Neural progenitor cell (in vitro differentiated cells): ENCODE measurements around the gene SKIL. TPM values are rescaled to one million over a fixed set of nuclear protein-coding genes. Genes with fewer than 3 reads are reported as not detected.

Experiments used
- DNase-seq: peaks from one replicate; pipeline ENCODE4 v3.0.0-alpha.2; 2016; ENCODE audit warnings: low spot score
- H2AFZ ChIP-seq: fragments of 200-600 bp; sonication (generic); replicated peaks from 2 replicates; pipeline ENCODE4 v1.6.1; 2016; ENCODE audit warnings: antibody characterized with exemption
- H3F3A ChIP-seq: fragments of 200-600 bp; sonication (generic); 2 replicates; pipeline ENCODE4 v1.6.1; 2016; ENCODE audit warnings: antibody characterized with exemption, low read depth
- H3K27ac ChIP-seq: fragments of 200-600 bp; sonication (generic); 2 replicates; pipeline ENCODE4 v1.5.1; 2016; ENCODE audit warnings: mild to moderate bottlenecking
- H3K27me3 ChIP-seq: fragments of 200-600 bp; sonication (generic); 2 replicates; pipeline ENCODE4 v1.6.1; 2016; ENCODE audit warnings: mild to moderate bottlenecking, moderate library complexity
- H3K36me3 ChIP-seq: fragments of 200-600 bp; sonication (generic); 2 replicates; pipeline ENCODE4 v1.5.1; 2016
- H3K4me1 ChIP-seq: fragments of 200-600 bp; sonication (generic); 2 replicates; pipeline ENCODE4 v1.6.1; 2016; ENCODE audit warnings: mixed run types
- H3K4me2 ChIP-seq: fragments of 200-600 bp; sonication (generic); 2 replicates; pipeline ENCODE4 v1.6.1; 2016
- H3K4me3 ChIP-seq: fragments of 200-600 bp; sonication (generic); 2 replicates; pipeline ENCODE4 v1.5.1; 2016
- H3K79me2 ChIP-seq: fragments of 200-600 bp; sonication (generic); 2 replicates; pipeline ENCODE4 v1.6.1; 2016; ENCODE audit warnings: low read depth
- H3K9ac ChIP-seq: fragments of 200-600 bp; sonication (generic); 2 replicates; pipeline ENCODE4 v1.6.1; 2016
- H3K9me3 ChIP-seq: fragments of 200-600 bp; sonication (generic); 2 replicates; pipeline ENCODE4 v1.5.1; 2016; ENCODE audit warnings: low read depth
- H4K20me1 ChIP-seq: fragments of 200-600 bp; sonication (generic); 2 replicates; pipeline ENCODE4 v1.6.1; 2016; ENCODE audit warnings: low read depth
- H3K27ac Mint-ChIP-seq: 3 replicates; pipeline ENCODE4 v1.8.0; 2021; ENCODE audit warnings: mixed read lengths
- H3K27me3 Mint-ChIP-seq: 2 replicates; pipeline ENCODE4 v1.8.0; 2022; ENCODE audit warnings: low read depth, mild to moderate bottlenecking, inconsistent platforms, moderate library complexity, mixed read lengths; ENCODE audit not compliant: insufficient read depth
- H3K36me3 Mint-ChIP-seq: 3 replicates; pipeline ENCODE4 v1.8.0; 2021; ENCODE audit warnings: mixed read lengths
- H3K4me1 Mint-ChIP-seq: 3 replicates; pipeline ENCODE4 v1.8.0; 2021; ENCODE audit warnings: mixed read lengths
- H3K4me3 Mint-ChIP-seq: 3 replicates; pipeline ENCODE4 v1.8.0; 2021; ENCODE audit warnings: mild to moderate bottlenecking, moderate library complexity, mixed read lengths
- H3K9me3 Mint-ChIP-seq: 3 replicates; pipeline ENCODE4 v1.8.0; 2020; ENCODE audit warnings: mixed read lengths
- EZH2 ChIP-seq: fragments of 200-600 bp; sonication (generic); IDR thresholded peaks from 2 replicates; pipeline ENCODE4 v1.6.1; 2017; ENCODE audit warnings: antibody characterized with exemption, mild to moderate bottlenecking, moderate library complexity
- EZH2phosphoT487 ChIP-seq: fragments of 200-600 bp; sonication (generic); IDR thresholded peaks from 2 replicates; pipeline ENCODE4 v1.6.1; 2017; ENCODE audit warnings: antibody characterized with exemption
- total RNA-seq: library from RNA; depleted of rRNA; stranded (reverse); fragments of >200 nt; gene quantifications from 2 replicates; pipeline ENCODE4 v1.2.3, GENCODE V29; 2015; ENCODE audit warnings: low replicate concordance
- TF ChIP-seq, protein P1 (sequence below): fragments of 200-600 bp; sonication (generic); IDR thresholded peaks from 2 replicates; pipeline ENCODE4 v1.5.1; 2017; ENCODE audit warnings: antibody characterized with exemption, mild to moderate bottlenecking

SKIL gene
- total RNA-seq, 1 donor from 2014 or later, result 26.6 TPM

- Mint-ChIP-seq H3K27me3 (peaks cover 8% of the 10 kb centered on the region), H3K9me3 (peaks cover 2% of the 10 kb centered on the region)
- no peak overlapping the region for H3K9ac ChIP-seq
Observed at GRCh38 chr3:170437176-170437575, 79.7 kb downstream of the SKIL start.

GRCh38 chr3:170437696-170438407 is 80.3 kb downstream of the SKIL start:
- H4K20me1 ChIP-seq, result no peaks in the 10 kb centered on the region
- TF ChIP-seq, protein P1, sequence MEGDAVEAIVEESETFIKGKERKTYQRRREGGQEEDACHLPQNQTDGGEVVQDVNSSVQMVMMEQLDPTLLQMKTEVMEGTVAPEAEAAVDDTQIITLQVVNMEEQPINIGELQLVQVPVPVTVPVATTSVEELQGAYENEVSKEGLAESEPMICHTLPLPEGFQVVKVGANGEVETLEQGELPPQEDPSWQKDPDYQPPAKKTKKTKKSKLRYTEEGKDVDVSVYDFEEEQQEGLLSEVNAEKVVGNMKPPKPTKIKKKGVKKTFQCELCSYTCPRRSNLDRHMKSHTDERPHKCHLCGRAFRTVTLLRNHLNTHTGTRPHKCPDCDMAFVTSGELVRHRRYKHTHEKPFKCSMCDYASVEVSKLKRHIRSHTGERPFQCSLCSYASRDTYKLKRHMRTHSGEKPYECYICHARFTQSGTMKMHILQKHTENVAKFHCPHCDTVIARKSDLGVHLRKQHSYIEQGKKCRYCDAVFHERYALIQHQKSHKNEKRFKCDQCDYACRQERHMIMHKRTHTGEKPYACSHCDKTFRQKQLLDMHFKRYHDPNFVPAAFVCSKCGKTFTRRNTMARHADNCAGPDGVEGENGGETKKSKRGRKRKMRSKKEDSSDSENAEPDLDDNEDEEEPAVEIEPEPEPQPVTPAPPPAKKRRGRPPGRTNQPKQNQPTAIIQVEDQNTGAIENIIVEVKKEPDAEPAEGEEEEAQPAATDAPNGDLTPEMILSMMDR, result no peak
- TF ChIP-seq EZH2phosphoT487 (no peak), EZH2 (no peak)
- peaks cover 19% of the 10 kb centered on the region for H3K4me1 Mint-ChIP-seq

More at GRCh38 chr3:170437176-170437575, 79.7 kb downstream of the SKIL start:
- Histone ChIP-seq H3K4me3 (no peak overlapping the region), H3F3A (no peaks in the 10 kb centered on the region), H3K36me3 (no peaks in the 10 kb centered on the region), H3K4me2 (no peak overlapping the region), H3K27me3 (no peaks in the 10 kb centered on the region), H2AFZ (no peak overlapping the region), H3K27ac (no peak overlapping the region), H3K79me2 (no peaks in the 10 kb centered on the region), H4K20me1 (no peaks in the 10 kb centered on the region), H3K9me3 (no peaks in the 10 kb centered on the region), H3K4me1 (no peaks in the 10 kb centered on the region)
- peaks cover 3% of the 10 kb centered on the region for H3K36me3 Mint-ChIP-seq
- peaks cover 14% of the 10 kb centered on the region for H3K4me1 Mint-ChIP-seq
- DNase-seq, result no peak
- TF ChIP-seq EZH2phosphoT487 (no peak), EZH2 (no peak)
- TF ChIP-seq, protein P1, result no peak
- no peak overlapping the region for H3K4me3 Mint-ChIP-seq
- no peak overlapping the region for H3K27ac Mint-ChIP-seq

DNA sequence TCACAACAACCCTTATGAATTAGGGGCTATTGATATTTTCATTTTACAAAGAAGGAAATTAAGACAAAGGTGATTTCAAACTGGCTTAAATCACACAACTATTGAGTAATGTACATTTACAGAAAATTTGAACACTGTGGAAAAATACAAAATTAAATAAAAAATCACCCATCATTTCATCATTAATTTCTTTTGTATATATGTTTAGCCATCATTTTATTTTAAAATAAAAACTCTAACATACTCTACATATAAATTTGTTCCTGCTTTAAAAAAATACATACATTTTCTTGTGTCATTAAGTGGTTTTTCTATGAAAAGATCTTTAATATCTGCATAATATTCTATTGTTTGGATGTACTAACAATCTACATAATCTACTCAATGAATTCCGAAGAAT is 81.3 kb downstream of the SKIL start:
- Histone ChIP-seq H3K4me3 (no peak overlapping the region), H3K27ac (no peak overlapping the region), H3K36me3 (no peaks in the 10 kb centered on the region), H3K9me3 (no peaks in the 10 kb centered on the region), H4K20me1 (no peaks in the 10 kb centered on the region), H3K4me1 (no peaks in the 10 kb centered on the region), H3F3A (no peaks in the 10 kb centered on the region), H3K9ac (no peak overlapping the region), H2AFZ (no peak overlapping the region), H3K79me2 (no peaks in the 10 kb centered on the region), H3K27me3 (no peaks in the 10 kb centered on the region), H3K4me2 (no peak overlapping the region)
- H3K4me3 Mint-ChIP-seq, result no peak overlapping the region
- DNase-seq, result no peak
- H3K27ac Mint-ChIP-seq, result no peak overlapping the region
- H3K4me1 Mint-ChIP-seq, result peaks cover 19% of the 10 kb centered on the region
- H3K36me3 Mint-ChIP-seq, result peaks cover 3% of the 10 kb centered on the region
- H3K9me3 Mint-ChIP-seq, result peaks cover 2% of the 10 kb centered on the region
- TF ChIP-seq EZH2phosphoT487, result no peak
- H3K27me3 Mint-ChIP-seq, result peaks cover 10% of the 10 kb centered on the region

More at GRCh38 chr3:170437696-170438407, 80.3 kb downstream of the SKIL start:
- DNase-seq, result no peak
- Histone ChIP-seq H3K27ac (no peak overlapping the region), H3K27me3 (no peaks in the 10 kb centered on the region), H3K79me2 (no peaks in the 10 kb centered on the region), H3K9ac (no peak overlapping the region), H3K4me2 (no peak overlapping the region), H3K9me3 (no peaks in the 10 kb centered on the region), H2AFZ (peak overlapping the region; percentile 11), H3F3A (no peaks in the 10 kb centered on the region), H3K36me3 (no peaks in the 10 kb centered on the region), H3K4me3 (no peak overlapping the region), H3K4me1 (no peaks in the 10 kb centered on the region)
- Mint-ChIP-seq H3K27me3 (peaks cover 10% of the 10 kb centered on the region), H3K4me3 (no peak overlapping the region), H3K36me3 (peaks cover 3% of the 10 kb centered on the region), H3K27ac (peak overlapping the region; percentile 76), H3K9me3 (peaks cover 2% of the 10 kb centered on the region)

DNA sequence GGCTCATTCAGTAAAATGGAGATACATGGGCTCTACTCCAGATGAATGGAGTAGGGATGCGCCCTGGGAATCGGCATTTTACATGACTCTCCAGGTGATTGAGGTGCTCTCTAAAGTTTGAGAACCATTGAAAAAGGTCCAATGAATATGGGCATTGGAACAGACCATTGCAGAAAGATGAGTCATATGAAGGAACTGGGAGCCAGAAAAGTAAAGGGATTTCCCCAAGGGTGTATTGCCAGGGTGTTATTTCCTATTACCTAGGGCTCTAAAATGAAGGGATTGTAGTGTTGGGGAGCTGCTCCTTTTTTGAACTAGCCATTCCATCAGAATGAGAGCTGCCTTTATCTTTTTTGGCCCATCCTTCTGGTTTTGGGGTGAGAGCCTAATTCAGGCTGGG is 82.8 kb downstream of the SKIL start:
- Histone ChIP-seq H3K79me2 (no peaks in the 10 kb centered on the region), H3K4me1 (no peaks in the 10 kb centered on the region), H3K9ac (no peak overlapping the region), H3K27me3 (no peaks in the 10 kb centered on the region), H3K36me3 (no peaks in the 10 kb centered on the region), H3K27ac (no peak overlapping the region), H2AFZ (no peak overlapping the region), H3F3A (no peaks in the 10 kb centered on the region), H3K9me3 (no peaks in the 10 kb centered on the region), H4K20me1 (no peaks in the 10 kb centered on the region), H3K4me2 (no peak overlapping the region), H3K4me3 (no peak overlapping the region)
- Mint-ChIP-seq H3K27me3 (peaks cover 15% of the 10 kb centered on the region), H3K36me3 (peaks cover 3% of the 10 kb centered on the region), H3K4me1 (peaks cover 23% of the 10 kb centered on the region), H3K9me3 (peaks cover 2% of the 10 kb centered on the region), H3K27ac (no peak overlapping the region), H3K4me3 (no peak overlapping the region)
- DNase-seq, result no peak
- TF ChIP-seq, protein P1, result no peak
- TF ChIP-seq EZH2phosphoT487, result no peak
- no peak for TF ChIP-seq EZH2
